Ovary (tissue), 3 donors: Measurements from ENCODE around the gene PLAU.

Experiments used
- CTCF ChIP-seq, 3 donors: fragments of 450-650 bp in 2 of 3; fragments of 200-600 bp in 1 of 3; IDR thresholded peaks; one replicate each; pipeline versions ENCODE4 v1.5.1 to v1.8.0; 2016 to 2022; ENCODE audit warnings: antibody characterized with exemption in 3 of 3, mild to moderate bottlenecking in 1 of 3
- EP300 ChIP-seq: sonication (generic); formaldehyde crosslinking; IDR thresholded peaks from one replicate; pipeline ENCODE4 v1.6.1; 2017; ENCODE audit warnings: antibody characterized with exemption
- POLR2A ChIP-seq: fragments of 450-650 bp; IDR thresholded peaks from one replicate; pipeline ENCODE4 v1.6.1; 2017; ENCODE audit warnings: antibody characterized with exemption, mild to moderate bottlenecking, moderate library complexity
- donor health status: DM: no; HTN: no; CAD: no.

GRCh38 chr10:73909540-73910115 is 1.3 kb upstream of the PLAU start:
- TF ChIP-seq POLR2A (no peak), CTCF (IDR thresholded peaks at IDR 0.05) (no peak), EP300 (no peak)
